ENCODE data around the gene PELI3. TPM values are rescaled to one million over a fixed set of nuclear protein-coding genes. Genes with fewer than 3 reads are reported as not detected.

PELI3 gene
- total RNA-seq, 4 donors from 2014 or later, result 14.4 to 26.4 (median 20.4) TPM

- H3K4me3 ChIP-seq, result no peak overlapping the region
- H3K4me1 ChIP-seq, result no peaks in the 10 kb centered on the region
- H3K9me3 ChIP-seq, result no peaks in the 10 kb centered on the region
- peaks cover 0 to 99% (median 0%) of the 10 kb centered on the region in 3 donors for H3K36me3 ChIP-seq
- no peak for DNase-seq (ENCODE audit: low spot score in 2 of 2)
- 86 to 89% methylated on average over 12 to 17 of the region's 17 CpGs for WGBS, 2 donors
- no peak overlapping the region for H3K27ac ChIP-seq
- no peaks in the 10 kb centered on the region for H3K27me3 ChIP-seq
- TF ChIP-seq POLR2A (IDR thresholded peaks at IDR 0.05), result no peak
- TF ChIP-seq CTCF (IDR thresholded peaks at IDR 0.05), result no peak
- TF ChIP-seq EP300 (IDR thresholded peaks at IDR 0.05), result no peak
Observed at GRCh38 chr11:66495401-66495854, 28.7 kb downstream of the PELI3 start.

GRCh38 chr11:66497206-66497605 is 30.5 kb downstream of the PELI3 start:
- Histone ChIP-seq H3K27ac (no peak overlapping the region), H3K36me3 (peaks cover 0 to 86% (median 0%) of the 10 kb centered on the region in 3 donors), H3K9me3 (no peaks in the 10 kb centered on the region), H3K27me3 (no peaks in the 10 kb centered on the region), H3K4me1 (no peaks in the 10 kb centered on the region), H3K4me3 (no peak overlapping the region)
- TF ChIP-seq CTCF (IDR thresholded peaks at IDR 0.05) (no peak), EP300 (IDR thresholded peaks at IDR 0.05) (no peak), POLR2A (IDR thresholded peaks at IDR 0.05) (no peak)
- 93 to 97% methylated on average over 13 to 16 of the region's 16 CpGs for WGBS, 2 donors
- DNase-seq (ENCODE audit: low spot score in 2 of 2), result no peak

GRCh38 chr11:66498506-66498905 is 31.8 kb downstream of the PELI3 start:
- TF ChIP-seq POLR2A (IDR thresholded peaks at IDR 0.05), result no peak
- no peak for TF ChIP-seq CTCF (IDR thresholded peaks at IDR 0.05)
- no peak for TF ChIP-seq EP300 (IDR thresholded peaks at IDR 0.05)
- Histone ChIP-seq H3K4me1 (no peaks in the 10 kb centered on the region), H3K4me3 (no peak overlapping the region), H3K27ac (no peak overlapping the region), H3K9me3 (no peaks in the 10 kb centered on the region), H3K27me3 (no peaks in the 10 kb centered on the region), H3K36me3 (peaks cover 0 to 73% (median 0%) of the 10 kb centered on the region in 3 donors)
- no peak for DNase-seq (ENCODE audit: low spot score in 2 of 2)
- WGBS, 2 donors, result 92 to 93% methylated on average over 5 of the region's 5 CpGs

GRCh38 chr11:66505276-66505816 is 38.6 kb downstream of the PELI3 start:
- Histone ChIP-seq H3K9me3 (no peaks in the 10 kb centered on the region), H3K4me3 (no peak overlapping the region), H3K4me1 (peaks cover 0 to 3% (median 0%) of the 10 kb centered on the region in 4 donors), H3K36me3 (peaks cover 0 to 34% (median 0%) of the 10 kb centered on the region in 3 donors), H3K27me3 (no peaks in the 10 kb centered on the region), H3K27ac (no peak overlapping the region)
- no peak for DNase-seq (ENCODE audit: low spot score in 2 of 2)
- WGBS, 2 donors, result 75 to 84% methylated on average over 1 of the region's 1 CpG
- TF ChIP-seq CTCF (IDR thresholded peaks at IDR 0.05) (no peak), POLR2A (IDR thresholded peaks at IDR 0.05) (no peak), EP300 (IDR thresholded peaks at IDR 0.05) (no peak)

GRCh38 chr11:66509131-66509561 is 42.4 kb downstream of the PELI3 start:
- WGBS, 2 donors, result 86 to 87% methylated on average over 6 of the region's 7 CpGs
- H3K36me3 ChIP-seq, result peaks cover 0 to 41% (median 0%) of the 10 kb centered on the region in 3 donors
- H3K4me3 ChIP-seq, result no peak overlapping the region
- H3K9me3 ChIP-seq, result no peaks in the 10 kb centered on the region
- TF ChIP-seq EP300 (IDR thresholded peaks at IDR 0.05) (no peak), POLR2A (IDR thresholded peaks at IDR 0.05) (no peak), CTCF (IDR thresholded peaks at IDR 0.05) (no peak)
- no peak for DNase-seq (ENCODE audit: low spot score in 2 of 2)
- peaks cover 0 to 18% (median 10%) of the 10 kb centered on the region in 4 donors for H3K4me1 ChIP-seq
- H3K27ac ChIP-seq, result no peak overlapping the region
- H3K27me3 ChIP-seq, result no peaks in the 10 kb centered on the region
